ENCODE measurements around the gene KIAA0753. TPM values are rescaled to one million over a fixed set of nuclear protein-coding genes. Genes with fewer than 3 reads are reported as not detected.

Gene KIAA0753
- total RNA-seq, 1 experiment from 2014 or later, result 6.9 TPM

Small RNA genes within 50 kb of the gene (microRNA-seq; reads per million reads assigned to microRNA genes)
- gene MIR4520-1 (ENCODE audit: unreplicated experiment) (not detected), gene MIR4520-2 (ENCODE audit: unreplicated experiment) (not detected)

Other genes with a start within 250 kb of the KIAA0753 start
- not detected in 2 replicates for gene AIPL1, start 205.6 kb downstream of the KIAA0753 start, total RNA-seq (2014; rRNA removed)
- gene PIMREG, start 196.3 kb downstream of the KIAA0753 start, total RNA-seq (2014; rRNA removed), result 67.6 and 88.6 TPM in 2 replicates
- 7.1 and 9.7 TPM in 2 replicates for gene PITPNM3, start 84.2 kb downstream of the KIAA0753 start, total RNA-seq (2014; rRNA removed)
- gene TXNDC17, start 349 bp upstream of the KIAA0753 start, total RNA-seq (2014; rRNA removed), result 154 and 248 TPM in 2 replicates
- 18.8 and 19.1 TPM in 2 replicates for gene MED31, start 10.9 kb upstream of the KIAA0753 start, total RNA-seq (2014; rRNA removed)
- 0.15 TPM in 1 of 2 replicates, not detected in the other for gene C17orf100, start 11.1 kb upstream of the KIAA0753 start, total RNA-seq (2014; rRNA removed)
- gene SLC13A5, start 72.7 kb upstream of the KIAA0753 start, total RNA-seq (2014; rRNA removed), result not detected in 2 replicates
- gene XAF1, start 115.3 kb upstream of the KIAA0753 start, total RNA-seq (2014; rRNA removed), result not detected in 2 replicates
- not detected in 2 replicates for gene FBXO39, start 135.5 kb upstream of the KIAA0753 start, total RNA-seq (2014; rRNA removed)
- gene TEKT1, start 191.0 kb upstream of the KIAA0753 start, total RNA-seq (2014; rRNA removed), result not detected in 2 replicates